ENCODE data around the gene CYFIP2.

Gene CYFIP2

DNA sequence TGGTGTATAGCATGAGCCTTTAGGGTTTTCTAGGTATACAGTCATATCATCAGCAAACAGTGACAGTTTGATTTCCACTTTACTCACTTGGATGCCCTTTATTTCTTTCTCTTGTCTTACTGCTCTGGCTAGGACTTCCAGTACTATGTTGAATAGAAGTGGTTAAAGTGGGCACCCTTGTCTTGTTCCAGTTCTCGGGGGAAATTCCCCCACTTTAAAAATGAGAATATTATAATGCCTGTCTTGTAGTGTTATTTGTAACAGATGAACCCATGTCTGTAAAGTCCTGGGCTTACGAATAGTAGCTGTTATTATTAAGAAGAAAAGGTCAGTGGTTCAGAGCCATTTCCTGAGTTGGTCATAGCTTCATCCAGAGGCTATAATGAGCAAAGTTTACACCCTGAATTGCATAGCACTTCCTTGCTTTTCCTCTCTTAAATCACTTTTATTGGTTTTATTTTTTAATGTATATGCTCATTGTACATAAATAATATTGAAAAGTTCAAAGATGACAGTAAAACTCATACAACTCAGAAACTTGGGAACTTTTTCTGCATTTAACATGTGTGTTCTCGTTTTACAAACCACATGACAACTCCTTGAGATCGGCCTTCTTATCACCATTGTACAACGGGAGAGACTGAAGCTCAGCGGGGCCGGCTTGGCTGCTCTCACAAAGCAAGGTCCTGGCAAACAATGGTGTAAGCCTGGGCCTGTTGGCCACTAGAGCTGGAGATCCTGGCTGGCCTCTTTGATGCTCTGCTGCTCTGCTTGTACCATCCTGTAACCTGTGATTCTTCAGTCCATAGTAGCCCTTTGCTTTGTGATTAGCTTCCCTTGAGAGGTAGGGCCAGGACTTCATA is 85.2 kb downstream of the CYFIP2 start:
- Histone ChIP-seq H3K9me2 (ENCODE audit: low read depth, low read length) (no peaks in the 10 kb centered on the region), H3K4me1 (ENCODE audit: insufficient read depth, low read length, severe bottlenecking) (no peaks in the 10 kb centered on the region), H3K36me3 (ENCODE audit: insufficient read depth, low read length) (peaks cover 87% of the 10 kb centered on the region)

DNA sequence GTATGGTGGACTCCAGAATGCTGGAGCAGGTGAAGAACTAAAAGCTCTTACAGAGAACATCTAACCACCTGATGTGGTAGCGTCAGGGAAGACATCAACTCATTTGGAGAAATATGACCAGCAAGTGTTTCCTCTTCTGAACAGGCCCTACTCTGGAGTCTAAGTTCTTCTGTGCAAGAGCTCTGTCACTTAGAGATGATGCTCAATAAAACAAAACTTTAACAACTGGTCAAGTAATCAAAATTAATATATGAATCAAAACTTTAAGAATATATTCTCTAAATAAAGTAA is 85.8 kb downstream of the CYFIP2 start:
- H4K20me1 ChIP-seq (ENCODE audit: insufficient read depth, low read length) = no peaks in the 10 kb centered on the region
- H3K9me2 ChIP-seq (ENCODE audit: low read depth, low read length) = no peaks in the 10 kb centered on the region
- H3K36me3 ChIP-seq (ENCODE audit: insufficient read depth, low read length) = peaks cover 87% of the 10 kb centered on the region
- H3K27ac ChIP-seq (ENCODE audit: low read depth, low read length, poor library complexity, severe bottlenecking) = no peak overlapping the region
- no peaks in the 10 kb centered on the region for H3K27me3 ChIP-seq (ENCODE audit: insufficient read depth, low read length)
- no peak for TF ChIP-seq EZH2 (IDR thresholded peaks at IDR 0.05; ENCODE audit: borderline replicate concordance, low read length)
- TF ChIP-seq CTCF (IDR thresholded peaks at IDR 0.05; ENCODE audit: low read length) = no peak
- no peak overlapping the region for H3K4me3 ChIP-seq (ENCODE audit: low read depth, low read length, poor library complexity, severe bottlenecking)
- no peak overlapping the region for H3K4me2 ChIP-seq (ENCODE audit: low read length)
- H3K9ac ChIP-seq (ENCODE audit: low read length) = no peak overlapping the region
- H3F3A ChIP-seq (ENCODE audit: insufficient read depth, low read length) = no peaks in the 10 kb centered on the region
- no peaks in the 10 kb centered on the region for H3K4me1 ChIP-seq (ENCODE audit: insufficient read depth, low read length, severe bottlenecking)
- H3K79me2 ChIP-seq (ENCODE audit: insufficient read depth, low read length) = no peaks in the 10 kb centered on the region
- no peaks in the 10 kb centered on the region for H3K9me3 ChIP-seq (ENCODE audit: low read length)
- no peak overlapping the region for H2AFZ ChIP-seq (ENCODE audit: low read length)

More for the DNA sequence above, 85.2 kb downstream of the CYFIP2 start:
- no peaks in the 10 kb centered on the region for H3F3A ChIP-seq (ENCODE audit: insufficient read depth, low read length)
- no peak overlapping the region for H3K9ac ChIP-seq (ENCODE audit: low read length)
- H3K4me3 ChIP-seq (ENCODE audit: low read depth, low read length, poor library complexity, severe bottlenecking) = no peak overlapping the region
- no peaks in the 10 kb centered on the region for H3K9me3 ChIP-seq (ENCODE audit: low read length)
- no peaks in the 10 kb centered on the region for H3K27me3 ChIP-seq (ENCODE audit: insufficient read depth, low read length)
- H3K79me2 ChIP-seq (ENCODE audit: insufficient read depth, low read length) = no peaks in the 10 kb centered on the region
- no peak overlapping the region for H3K4me2 ChIP-seq (ENCODE audit: low read length)
- TF ChIP-seq EZH2 (IDR thresholded peaks at IDR 0.05; ENCODE audit: borderline replicate concordance, low read length) = no peak
- TF ChIP-seq CTCF (IDR thresholded peaks at IDR 0.05; ENCODE audit: low read length) = no peak
- no peaks in the 10 kb centered on the region for H4K20me1 ChIP-seq (ENCODE audit: insufficient read depth, low read length)
- H3K27ac ChIP-seq (ENCODE audit: low read depth, low read length, poor library complexity, severe bottlenecking) = no peak overlapping the region
- no peak overlapping the region for H2AFZ ChIP-seq (ENCODE audit: low read length)

GRCh38 chr5:157352756-157353340 is 86.9 kb downstream of the CYFIP2 start:
- no peak overlapping the region for H3K27ac ChIP-seq (ENCODE audit: low read depth, low read length, poor library complexity, severe bottlenecking)
- H3F3A ChIP-seq (ENCODE audit: insufficient read depth, low read length) = no peaks in the 10 kb centered on the region
- H3K9me2 ChIP-seq (ENCODE audit: low read depth, low read length) = no peaks in the 10 kb centered on the region
- H3K79me2 ChIP-seq (ENCODE audit: insufficient read depth, low read length) = no peaks in the 10 kb centered on the region
- H4K20me1 ChIP-seq (ENCODE audit: insufficient read depth, low read length) = no peaks in the 10 kb centered on the region
- H3K9ac ChIP-seq (ENCODE audit: low read length) = no peak overlapping the region
- H3K4me1 ChIP-seq (ENCODE audit: insufficient read depth, low read length, severe bottlenecking) = no peaks in the 10 kb centered on the region
- no peak overlapping the region for H2AFZ ChIP-seq (ENCODE audit: low read length)
- H3K4me2 ChIP-seq (ENCODE audit: low read length) = no peak overlapping the region
- no peaks in the 10 kb centered on the region for H3K27me3 ChIP-seq (ENCODE audit: insufficient read depth, low read length)
- H3K36me3 ChIP-seq (ENCODE audit: insufficient read depth, low read length) = peaks cover 86% of the 10 kb centered on the region
- no peak overlapping the region for H3K4me3 ChIP-seq (ENCODE audit: low read depth, low read length, poor library complexity, severe bottlenecking)
- TF ChIP-seq EZH2 (IDR thresholded peaks at IDR 0.05; ENCODE audit: borderline replicate concordance, low read length) (no peak), CTCF (IDR thresholded peaks at IDR 0.05; ENCODE audit: low read length) (no peak)
- no peaks in the 10 kb centered on the region for H3K9me3 ChIP-seq (ENCODE audit: low read length)
